Cardiac septum (tissue), 1 donor: ENCODE data around the gene HNRNPCL1. TPM values are rescaled to one million over a fixed set of nuclear protein-coding genes. Genes with fewer than 3 reads are reported as not detected.
"Not testable (repeated sequence)": the region's sequence is repeated elsewhere in the genome, so short reads cannot be mapped to it uniquely, and the experiment has no call there.

Source experiments
- DNase-seq: peaks from one replicate; pipeline ENCODE4 v3.0.0-alpha.2; 2020; ENCODE audit warnings: low spot score
- intact Hi-C: fragments of 100-400 bp; cut with DNase I; formaldehyde crosslinking; loops from one replicate; pipeline ENCODE4 v1.14.0; 2022
- long read RNA-seq: library from polyadenylated mRNA; unstranded; transcript quantifications from one replicate; pipeline ENCODE4 v2.0.0, GENCODE V29; 2021
- total RNA-seq: library from RNA; stranded (reverse); fragmentation: NEBNext Ultra II Directional; extraction: Animal tissue kit (Norgen Biotek cat#: 25700); gene quantifications from one replicate; pipeline ENCODE4 v1.2.1, GENCODE V29; 2021
- donor health status: DM: no; HTN: no; CAD: no.

HNRNPCL1 gene
- not detected for total RNA-seq
- long read RNA-seq, result 0 reads

DNA sequence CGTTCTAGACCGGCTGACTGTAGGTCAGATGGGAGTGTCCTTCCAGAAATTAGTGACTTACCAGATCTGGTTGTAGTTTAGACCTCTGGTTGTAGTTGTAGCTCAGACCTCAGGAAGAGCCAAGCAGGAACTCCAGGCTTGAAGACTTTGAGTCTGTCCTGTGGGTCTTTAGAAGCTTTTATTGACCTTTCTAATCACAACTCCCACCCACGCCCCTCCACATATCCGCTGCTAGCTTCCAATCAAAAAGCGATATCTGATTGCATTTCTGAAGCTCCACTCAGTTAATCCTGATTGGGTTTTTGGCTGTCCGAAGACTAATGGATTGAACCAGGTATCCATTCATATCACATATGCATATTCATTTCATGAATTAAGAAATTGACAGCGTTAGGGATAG lies at the start of gene HNRNPCL1:
Gene HNRNPCL1 (minus strand): TSS at position 101 of the 400 bp plus-strand sequence. CDS start 431 bp downstream, outside the sequence.
- intact Hi-C loops, DNase-seq: not testable (repeated sequence)

- DNase-seq, intact Hi-C loops: not testable (repeated sequence)
These were observed 49.6 kb upstream of the HNRNPCL1 start, which contains the start of gene PRAMEF10 for GRCh38 chr1:12898170-12898569. TSS of gene PRAMEF10 (minus strand) at chr1:12898270. CDS start at chr1:12895847, 2,423 bp downstream.

DNA sequence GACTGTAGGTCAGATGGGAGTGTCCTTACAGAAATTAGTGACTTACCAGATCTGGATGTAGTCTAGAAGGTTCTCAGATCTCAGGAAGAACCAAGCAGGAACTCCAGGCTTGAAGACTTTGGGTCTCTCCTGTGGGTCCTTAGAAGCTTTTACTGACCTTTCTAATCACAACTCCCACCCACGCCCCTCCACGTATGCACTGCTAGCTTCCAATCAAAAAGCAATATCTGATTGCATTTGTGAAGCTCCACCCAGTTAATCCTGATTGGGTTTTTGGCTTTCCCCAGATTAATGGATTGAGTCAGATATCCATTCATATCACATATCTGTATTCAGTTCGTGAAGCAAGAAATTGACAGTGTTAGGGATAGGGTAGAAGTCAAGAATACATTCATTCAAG lies 37.6 kb upstream of the HNRNPCL1 start, which contains the start of gene PRAMEF4:
Gene PRAMEF4 (minus strand): TSS at position 101 of the 400 bp plus-strand sequence. CDS start 2,807 bp downstream, outside the sequence.
- intact Hi-C loops, result not testable (repeated sequence)

DNA sequence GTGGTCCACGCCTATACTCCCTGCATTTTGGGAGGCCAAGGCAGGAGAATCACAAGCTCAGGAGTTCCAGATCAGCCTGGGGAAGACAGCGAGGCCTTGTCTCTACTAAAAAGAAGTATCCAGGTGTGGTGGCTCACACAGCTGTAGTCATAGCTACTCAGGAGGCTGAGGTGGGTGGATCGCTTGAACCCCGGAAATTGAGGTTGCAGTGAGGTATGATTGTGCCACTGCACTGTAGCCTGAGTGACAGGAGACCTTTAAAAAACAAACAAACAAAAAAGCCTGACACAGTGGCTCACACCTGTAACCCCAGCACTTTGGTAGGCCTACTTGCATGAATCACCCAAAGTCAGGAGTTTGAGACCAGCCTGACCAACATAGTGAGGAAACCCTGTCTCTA lies 29.9 kb upstream of the HNRNPCL1 start:
- intact Hi-C loops, DNase-seq: not testable (repeated sequence)

More for the DNA sequence above, 37.6 kb upstream of the HNRNPCL1 start, which contains the start of gene PRAMEF4:
- DNase-seq, result not testable (repeated sequence)

DNA sequence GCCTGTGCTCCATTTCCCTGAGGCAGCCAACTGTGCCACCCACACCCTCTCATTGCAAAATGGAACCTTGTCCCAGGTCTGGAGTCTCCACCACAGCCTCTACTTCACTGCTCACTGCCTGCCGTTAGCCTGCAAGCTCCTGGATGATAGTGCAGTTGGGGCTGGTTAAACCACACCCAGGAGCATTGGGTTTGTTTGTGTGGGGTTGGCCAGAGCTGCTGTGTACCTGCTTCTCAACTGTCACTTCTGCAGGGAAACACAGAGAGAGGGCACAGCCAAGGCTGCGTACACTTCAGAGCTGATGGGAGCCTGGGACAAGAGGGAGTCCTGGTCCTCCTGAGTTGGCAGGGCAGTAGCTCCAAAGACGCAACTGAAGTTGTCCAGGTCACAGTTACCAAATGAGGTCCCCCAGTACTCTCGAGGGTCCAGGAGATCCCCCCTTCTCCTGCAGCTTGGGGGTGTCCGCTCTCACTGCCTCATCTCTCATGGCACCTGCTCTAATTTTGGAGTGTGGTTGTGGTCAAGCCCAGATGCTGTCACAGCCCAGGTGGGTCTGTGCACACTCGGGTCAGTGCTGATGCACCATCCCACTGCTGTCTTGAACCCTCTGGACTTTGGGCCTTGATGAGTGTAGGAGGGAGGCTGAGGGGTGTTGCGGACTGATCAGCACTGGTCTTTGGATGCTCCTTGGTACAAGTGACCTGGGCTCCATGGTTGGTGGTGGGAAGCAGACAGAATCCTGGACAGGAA lies 14.8 kb upstream of the HNRNPCL1 start:
- intact Hi-C loops, result not testable (repeated sequence)

GRCh38 chr1:12856786-12857185 lies 8.3 kb upstream of the HNRNPCL1 start, which contains the start of gene PRAMEF2:
TSS of gene PRAMEF2 (plus strand) at chr1:12857086. CDS start at chr1:12859010, 1,924 bp downstream.
- intact Hi-C loops, DNase-seq: not testable (repeated sequence)

More for the DNA sequence above, 14.8 kb upstream of the HNRNPCL1 start:
- DNase-seq, result not testable (repeated sequence)

DNA sequence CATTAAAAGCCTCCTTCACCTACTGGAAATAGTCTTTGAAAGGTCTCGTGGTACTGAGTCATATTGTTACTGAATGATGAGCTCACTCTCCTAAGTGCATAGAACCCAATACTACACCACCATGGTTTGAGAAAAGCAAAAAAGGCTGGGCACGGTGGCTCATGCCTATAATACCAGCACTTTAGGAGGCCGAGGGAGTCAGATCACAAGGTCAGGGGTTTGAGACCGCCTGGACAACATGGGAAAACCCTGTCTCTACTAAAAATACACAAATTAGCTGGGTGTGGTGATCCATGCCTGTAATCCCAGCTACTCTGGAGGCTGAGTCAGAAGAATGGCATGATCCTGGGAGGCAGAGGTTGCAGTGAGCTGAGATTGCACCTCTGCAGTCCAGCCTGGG lies 3.3 kb upstream of the HNRNPCL1 start:
- no peak for DNase-seq
- intact Hi-C loops, result no loop called here

- intact Hi-C loops, DNase-seq: not testable (repeated sequence)
These were observed 15.3 kb downstream of the HNRNPCL1 start for GRCh38 chr1:12833251-12833650.

GRCh38 chr1:12831310-12831709 lies 17.2 kb downstream of the HNRNPCL1 start, which contains the start of gene PRAMEF11:
TSS of gene PRAMEF11 (minus strand) at chr1:12831410. CDS start at chr1:12828789, 2,621 bp downstream.
- intact Hi-C loops, DNase-seq: not testable (repeated sequence)

GRCh38 chr1:12819061-12819460 lies 29.5 kb downstream of the HNRNPCL1 start:
- DNase-seq, intact Hi-C loops: not testable (repeated sequence)

DNA sequence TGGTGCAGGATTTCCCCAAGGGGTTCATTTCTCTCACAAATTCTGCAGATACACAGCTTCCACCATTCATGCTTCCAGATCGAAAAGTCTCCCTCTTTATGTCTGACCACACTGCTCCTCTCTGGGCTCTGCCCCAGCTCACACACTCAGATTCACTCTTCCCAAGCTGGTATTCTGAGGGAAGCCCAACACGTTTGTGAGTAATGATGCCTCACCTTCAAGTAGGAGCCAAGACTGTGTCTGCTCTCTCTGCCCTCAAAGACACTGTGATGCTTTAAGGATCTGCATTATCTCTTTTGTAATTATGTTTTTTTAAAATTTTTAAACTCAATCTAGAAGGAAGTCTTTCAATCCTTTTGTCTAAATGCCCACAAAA lies 37.1 kb downstream of the HNRNPCL1 start:
- DNase-seq, result no peak
- intact Hi-C loops, result no loop called here

DNA sequence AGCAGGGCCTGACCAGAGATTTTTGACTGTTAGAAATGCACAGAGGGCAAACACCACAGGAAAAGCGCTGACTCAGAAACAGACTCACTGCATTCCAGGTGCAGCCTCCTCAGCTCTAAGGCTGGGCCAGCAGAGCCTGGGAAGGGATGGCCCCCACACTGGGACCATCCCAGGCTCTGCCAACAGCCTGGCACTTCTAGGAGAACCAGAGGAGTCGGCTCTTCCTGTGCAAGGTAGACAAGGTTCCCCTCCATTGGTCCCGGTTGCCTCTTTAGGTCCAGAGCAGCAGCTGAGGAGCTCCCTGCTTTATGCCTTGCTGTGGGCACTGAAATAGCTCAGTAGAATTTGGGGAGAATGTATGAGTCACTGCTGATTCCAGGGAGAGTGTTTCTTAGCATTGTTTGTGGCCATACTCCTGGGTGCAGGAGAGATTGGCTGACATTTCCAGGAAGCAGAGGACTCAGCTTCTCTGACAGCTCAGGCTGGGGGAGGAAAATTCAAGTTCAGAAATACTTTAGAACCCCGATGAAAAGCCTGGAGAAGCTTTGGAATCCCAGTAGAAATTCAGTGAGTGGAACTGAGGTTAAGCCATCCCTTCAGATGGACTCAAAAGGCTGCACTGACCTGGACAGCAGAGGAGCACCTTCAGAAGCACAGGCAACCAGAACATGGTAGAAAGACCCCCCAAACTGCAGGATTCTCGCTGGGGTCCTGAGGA lies 37.7 kb downstream of the HNRNPCL1 start:
- no peak for DNase-seq
- intact Hi-C loops, result no loop called here

GRCh38 chr1:12809933-12810332 lies 38.6 kb downstream of the HNRNPCL1 start:
- intact Hi-C loops, result no loop called here
- no peak for DNase-seq

GRCh38 chr1:12799730-12800129 lies 48.8 kb downstream of the HNRNPCL1 start:
- DNase-seq, result no peak
- intact Hi-C loops, result no loop called here

GRCh38 chr1:12798911-12799310 lies 49.6 kb downstream of the HNRNPCL1 start:
- DNase-seq, result no peak
- intact Hi-C loops, result no loop called here

Other genes starting within 250 kb of the HNRNPCL1 start
- gene DHRS3, start 230.5 kb downstream of the HNRNPCL1 start, total RNA-seq, result 41.8 TPM
- not detected for gene AADACL4, start 204.6 kb downstream of the HNRNPCL1 start, total RNA-seq
- not detected for gene AADACL3, start 132.6 kb downstream of the HNRNPCL1 start, total RNA-seq
- not detected for gene CFAP107, start 102.5 kb downstream of the HNRNPCL1 start, total RNA-seq
- gene PRAMEF12, start 75.0 kb downstream of the HNRNPCL1 start, total RNA-seq, result not detected
- gene PRAMEF1, start 57.3 kb downstream of the HNRNPCL1 start, total RNA-seq, result not detected
- gene PRAMEF11, start 17.3 kb downstream of the HNRNPCL1 start, total RNA-seq, result not detected
- not detected for gene PRAMEF2, start 8.4 kb upstream of the HNRNPCL1 start, total RNA-seq
- gene PRAMEF4, start 37.5 kb upstream of the HNRNPCL1 start, total RNA-seq, result not detected
- not detected for gene PRAMEF10, start 49.5 kb upstream of the HNRNPCL1 start, total RNA-seq
- not detected for gene PRAMEF7, start 67.9 kb upstream of the HNRNPCL1 start, total RNA-seq
- gene PRAMEF6, start 98.9 kb upstream of the HNRNPCL1 start, total RNA-seq, result not detected
- gene PRAMEF27, start 207.9 kb upstream of the HNRNPCL1 start, total RNA-seq, result not detected
- not detected for gene HNRNPCL3, start 212.0 kb upstream of the HNRNPCL1 start, total RNA-seq
- gene PRAMEF25, start 222.1 kb upstream of the HNRNPCL1 start, total RNA-seq, result not detected